ENCODE data around the gene PKP2.

- TF ChIP-seq CTCF (IDR thresholded peaks at IDR 0.05; ENCODE audit: low read depth, low read length, poor library complexity, severe bottlenecking), result no peak
- no peak for TF ChIP-seq EZH2phosphoT487 (IDR thresholded peaks at IDR 0.05; ENCODE audit: borderline replicate concordance, low read length)
Observed at GRCh38 chr12:32893458-32893857, 3.1 kb downstream of the PKP2 start.
